ENCODE measurements around the gene MEI1. TPM values are rescaled to one million over a fixed set of nuclear protein-coding genes. Genes with fewer than 3 reads are reported as not detected.

The MEI1 gene
- total and polyA plus RNA-seq, 4 donors: 0.33 to 1.3 (median 0.72) TPM

- Histone ChIP-seq H3K4me1 (ENCODE audit: control insufficient read depth in 4 of 4, insufficient read depth in 4 of 4, low read length in 3 of 4) (peaks cover 5 to 10% (median 6%) of the 10 kb centered on the region in 4 donors), H3K27me3 (ENCODE audit: control insufficient read depth in 4 of 4, insufficient read depth in 4 of 4, low read length in 3 of 4) (no peaks in the 10 kb centered on the region), H3K27ac (ENCODE audit: low read depth in 1 of 2, low read length in 2 of 2) (no peak overlapping the region), H3K9ac (ENCODE audit: low read depth in 1 of 2, low read length in 2 of 2) (peak overlapping the region in 1 of 2 donors; percentile 13), H3K4me3 (ENCODE audit: low read depth in 1 of 3, low read length in 3 of 3) (no peak overlapping the region), H3K9me3 (ENCODE audit: control insufficient read depth in 4 of 4, low read length in 3 of 4) (no peaks in the 10 kb centered on the region), H3K36me3 (ENCODE audit: control insufficient read depth in 4 of 4, insufficient read depth in 3 of 4, low read depth in 1 of 4, low read length in 3 of 4) (peaks cover 0 to 13% (median 3%) of the 10 kb centered on the region in 4 donors)
- TF ChIP-seq, protein P1, sequence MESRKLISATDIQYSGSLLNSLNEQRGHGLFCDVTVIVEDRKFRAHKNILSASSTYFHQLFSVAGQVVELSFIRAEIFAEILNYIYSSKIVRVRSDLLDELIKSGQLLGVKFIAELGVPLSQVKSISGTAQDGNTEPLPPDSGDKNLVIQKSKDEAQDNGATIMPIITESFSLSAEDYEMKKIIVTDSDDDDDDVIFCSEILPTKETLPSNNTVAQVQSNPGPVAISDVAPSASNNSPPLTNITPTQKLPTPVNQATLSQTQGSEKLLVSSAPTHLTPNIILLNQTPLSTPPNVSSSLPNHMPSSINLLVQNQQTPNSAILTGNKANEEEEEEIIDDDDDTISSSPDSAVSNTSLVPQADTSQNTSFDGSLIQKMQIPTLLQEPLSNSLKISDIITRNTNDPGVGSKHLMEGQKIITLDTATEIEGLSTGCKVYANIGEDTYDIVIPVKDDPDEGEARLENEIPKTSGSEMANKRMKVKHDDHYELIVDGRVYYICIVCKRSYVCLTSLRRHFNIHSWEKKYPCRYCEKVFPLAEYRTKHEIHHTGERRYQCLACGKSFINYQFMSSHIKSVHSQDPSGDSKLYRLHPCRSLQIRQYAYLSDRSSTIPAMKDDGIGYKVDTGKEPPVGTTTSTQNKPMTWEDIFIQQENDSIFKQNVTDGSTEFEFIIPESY (IDR thresholded peaks at IDR 0.05): no peak
- no peak for TF ChIP-seq HNF4G (IDR thresholded peaks at IDR 0.05)
- no peak for TF ChIP-seq YY1 (IDR thresholded peaks at IDR 0.05)
- no peak for TF ChIP-seq HNF4A (conservative IDR thresholded peaks at IDR 0.05)
- TF ChIP-seq JUND (IDR thresholded peaks at IDR 0.05): no peak
- TF ChIP-seq, protein P2, sequence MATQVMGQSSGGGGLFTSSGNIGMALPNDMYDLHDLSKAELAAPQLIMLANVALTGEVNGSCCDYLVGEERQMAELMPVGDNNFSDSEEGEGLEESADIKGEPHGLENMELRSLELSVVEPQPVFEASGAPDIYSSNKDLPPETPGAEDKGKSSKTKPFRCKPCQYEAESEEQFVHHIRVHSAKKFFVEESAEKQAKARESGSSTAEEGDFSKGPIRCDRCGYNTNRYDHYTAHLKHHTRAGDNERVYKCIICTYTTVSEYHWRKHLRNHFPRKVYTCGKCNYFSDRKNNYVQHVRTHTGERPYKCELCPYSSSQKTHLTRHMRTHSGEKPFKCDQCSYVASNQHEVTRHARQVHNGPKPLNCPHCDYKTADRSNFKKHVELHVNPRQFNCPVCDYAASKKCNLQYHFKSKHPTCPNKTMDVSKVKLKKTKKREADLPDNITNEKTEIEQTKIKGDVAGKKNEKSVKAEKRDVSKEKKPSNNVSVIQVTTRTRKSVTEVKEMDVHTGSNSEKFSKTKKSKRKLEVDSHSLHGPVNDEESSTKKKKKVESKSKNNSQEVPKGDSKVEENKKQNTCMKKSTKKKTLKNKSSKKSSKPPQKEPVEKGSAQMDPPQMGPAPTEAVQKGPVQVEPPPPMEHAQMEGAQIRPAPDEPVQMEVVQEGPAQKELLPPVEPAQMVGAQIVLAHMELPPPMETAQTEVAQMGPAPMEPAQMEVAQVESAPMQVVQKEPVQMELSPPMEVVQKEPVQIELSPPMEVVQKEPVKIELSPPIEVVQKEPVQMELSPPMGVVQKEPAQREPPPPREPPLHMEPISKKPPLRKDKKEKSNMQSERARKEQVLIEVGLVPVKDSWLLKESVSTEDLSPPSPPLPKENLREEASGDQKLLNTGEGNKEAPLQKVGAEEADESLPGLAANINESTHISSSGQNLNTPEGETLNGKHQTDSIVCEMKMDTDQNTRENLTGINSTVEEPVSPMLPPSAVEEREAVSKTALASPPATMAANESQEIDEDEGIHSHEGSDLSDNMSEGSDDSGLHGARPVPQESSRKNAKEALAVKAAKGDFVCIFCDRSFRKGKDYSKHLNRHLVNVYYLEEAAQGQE (IDR thresholded peaks at IDR 0.05): no peak
- TF ChIP-seq NR2F2 (IDR thresholded peaks at IDR 0.05): no peak
- peak; percentile 87 to 89 for TF ChIP-seq RAD21 (IDR thresholded peaks at IDR 0.05)
- no peak for TF ChIP-seq EGR1 (IDR thresholded peaks at IDR 0.05; ENCODE audit: low read depth in 2 of 2)
- no peak for TF ChIP-seq GABPA (IDR thresholded peaks at IDR 0.05 in 1 of 2, conservative IDR thresholded peaks at IDR 0.05 in 1 of 2)
- peak; percentile 91 for TF ChIP-seq CTCF (IDR thresholded peaks at IDR 0.05; ENCODE audit: low read depth, low read length, missing input control)
- TF ChIP-seq, protein P3, sequence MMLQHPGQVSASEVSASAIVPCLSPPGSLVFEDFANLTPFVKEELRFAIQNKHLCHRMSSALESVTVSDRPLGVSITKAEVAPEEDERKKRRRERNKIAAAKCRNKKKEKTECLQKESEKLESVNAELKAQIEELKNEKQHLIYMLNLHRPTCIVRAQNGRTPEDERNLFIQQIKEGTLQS (IDR thresholded peaks at IDR 0.05): no peak
- TF ChIP-seq, protein P4, sequence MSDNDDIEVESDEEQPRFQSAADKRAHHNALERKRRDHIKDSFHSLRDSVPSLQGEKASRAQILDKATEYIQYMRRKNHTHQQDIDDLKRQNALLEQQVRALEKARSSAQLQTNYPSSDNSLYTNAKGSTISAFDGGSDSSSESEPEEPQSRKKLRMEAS (IDR thresholded peaks at IDR 0.05): no peak
- WGBS: 30% methylated on average over 12 of the region's 12 CpGs
- DNase-seq (ENCODE audit: low spot score): peak; percentile 97
These were observed 2.1 kb upstream of the MEI1 start for GRCh38 chr22:41697126-41697775.

DNA sequence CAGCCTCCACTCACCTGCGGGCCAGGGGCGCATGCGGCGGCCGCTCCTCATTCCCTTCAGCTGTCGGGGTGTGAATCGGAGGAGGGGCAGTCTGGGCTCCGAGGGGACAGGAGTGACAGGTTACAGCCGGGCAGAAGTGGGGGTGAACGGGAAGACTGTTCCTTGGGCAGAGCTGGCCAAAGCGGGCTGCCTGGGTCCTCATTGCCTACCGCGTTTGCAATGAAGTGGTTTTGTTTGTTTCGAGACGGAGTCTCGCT lies 733 bp downstream of the MEI1 start:
- Histone ChIP-seq H3K27me3 (ENCODE audit: control insufficient read depth in 4 of 4, insufficient read depth in 4 of 4, low read length in 3 of 4) (no peaks in the 10 kb centered on the region), H3K4me1 (ENCODE audit: control insufficient read depth in 4 of 4, insufficient read depth in 4 of 4, low read length in 3 of 4) (peaks cover 5 to 10% (median 6%) of the 10 kb centered on the region in 4 donors), H3K9ac (ENCODE audit: low read depth in 1 of 2, low read length in 2 of 2) (no peak overlapping the region), H3K4me3 (ENCODE audit: low read depth in 1 of 3, low read length in 3 of 3) (no peak overlapping the region), H3K27ac (ENCODE audit: low read depth in 1 of 2, low read length in 2 of 2) (no peak overlapping the region), H3K36me3 (ENCODE audit: control insufficient read depth in 4 of 4, insufficient read depth in 3 of 4, low read depth in 1 of 4, low read length in 3 of 4) (no peaks in the 10 kb centered on the region), H3K9me3 (ENCODE audit: control insufficient read depth in 4 of 4, low read length in 3 of 4) (no peaks in the 10 kb centered on the region)
- WGBS: 93% methylated on average over 16 of the region's 16 CpGs
- TF ChIP-seq, protein P2 (IDR thresholded peaks at IDR 0.05): no peak
- no peak for TF ChIP-seq GABPA (IDR thresholded peaks at IDR 0.05 in 1 of 2, conservative IDR thresholded peaks at IDR 0.05 in 1 of 2)
- TF ChIP-seq, protein P4 (IDR thresholded peaks at IDR 0.05): no peak
- DNase-seq (ENCODE audit: low spot score): no peak

All from liver (tissue), 9 donors.